ENCODE measurements around the gene KIFC1.
A peak's percentile ranks its signal among the peaks of the same experiment; 100 is the strongest.

Gene KIFC1

GRCh38 chr6:33427585-33428223, 36.1 kb downstream of the KIFC1 start:
- DNase-seq, result peak; percentile 49 to 69 (median 62)

GRCh38 chr6:33428224-33428965, 36.8 kb downstream of the KIFC1 start:
- DNase-seq, result peak in 4 of 6 experiments; percentile 24 to 67 (median 44)

- no peak for DNase-seq
These were observed 37.5 kb downstream of the KIFC1 start for GRCh38 chr6:33428966-33429749.

GRCh38 chr6:33429750-33430052, 38.1 kb downstream of the KIFC1 start:
- peak in 4 of 6 experiments; percentile 10 to 65 (median 55) for DNase-seq

- DNase-seq, result peak in 3 of 6 experiments; percentile 18 to 45 (median 43)
These were observed 38.7 kb downstream of the KIFC1 start for GRCh38 chr6:33430334-33430733.

- peak; percentile 80 to 88 (median 84) for DNase-seq
These were observed 39.6 kb downstream of the KIFC1 start for GRCh38 chr6:33430991-33431879.

GRCh38 chr6:33431880-33432541, 40.4 kb downstream of the KIFC1 start:
- DNase-seq, result no peak

- DNase-seq, result no peak
These were observed 40.9 kb downstream of the KIFC1 start for GRCh38 chr6:33432546-33432945.

GRCh38 chr6:33433001-33433543, 41.4 kb downstream of the KIFC1 start:
- DNase-seq, result no peak

- DNase-seq, result no peak
These were observed 42.0 kb downstream of the KIFC1 start for GRCh38 chr6:33433544-33434191.

- DNase-seq, result no peak
These were observed 43.3 kb downstream of the KIFC1 start for GRCh38 chr6:33434961-33435360.

- DNase-seq, result no peak
These were observed 46.0 kb downstream of the KIFC1 start for GRCh38 chr6:33437666-33438065.

GRCh38 chr6:33438978-33439594, 47.5 kb downstream of the KIFC1 start:
- DNase-seq, result no peak

GRCh38 chr6:33439956-33440648, 48.5 kb downstream of the KIFC1 start:
- no peak for DNase-seq

GRCh38 chr6:33440649-33441309, 49.2 kb downstream of the KIFC1 start:
- no peak for DNase-seq

- no peak for DNase-seq
These were observed 49.8 kb downstream of the KIFC1 start for GRCh38 chr6:33441457-33441856.

- no peak for DNase-seq
These were observed 50.7 kb downstream of the KIFC1 start for GRCh38 chr6:33442283-33442682.

- DNase-seq, result no peak
These were observed 51.4 kb downstream of the KIFC1 start for GRCh38 chr6:33443025-33443424.

GRCh38 chr6:33443619-33444504, 52.2 kb downstream of the KIFC1 start:
- DNase-seq, result no peak

Data from stimulated activated naive CD4-positive, alpha-beta T cell (primary cell).